MCF 10A (cell line): Measurements from ENCODE around the gene ITGB5. TPM values are rescaled to one million over a fixed set of nuclear protein-coding genes. Genes with fewer than 3 reads are reported as not detected.

Experiments
- BruUV-seq: library from RNA; stranded (reverse); fragments of 400-500 nt; replicated peaks from 2 replicates; lab custom pipeline; 2021; lab: Mats Ljungman, UMichigan
- CTCF ChIA-PET: fragments of 300-600 bp; sonication (Branson Sonifier 250); formaldehyde crosslinking; extraction: SDS; loops from one replicate; lab custom pipeline; 2021; ENCODE audit warnings: antibody characterized with exemption, inconsistent platforms; lab: Yijun Ruan, JAX
- POLR2A ChIA-PET: fragments of 300-600, 350-650 bp; sonication (Branson Sonifier 250); formaldehyde crosslinking; extraction: SDS; loops from one replicate; lab custom pipeline; 2020; ENCODE audit warnings: antibody characterized with exemption, inconsistent platforms; lab: Yijun Ruan, JAX
- DNase-seq: peaks from one replicate; pipeline ENCODE4 v3.0.0-alpha.2; 2018; ENCODE audit not compliant: unreplicated experiment
- H3K27ac Mint-ChIP-seq: one replicate; pipeline ENCODE4 v1.8.0; 2022; ENCODE audit warnings: mild to moderate bottlenecking, low read depth, mixed read lengths; ENCODE audit not compliant: unreplicated experiment
- H3K27me3 Mint-ChIP-seq: one replicate; pipeline ENCODE4 v1.8.0; 2022; ENCODE audit warnings: mixed read lengths; ENCODE audit not compliant: insufficient read depth, unreplicated experiment
- H3K36me3 Mint-ChIP-seq: one replicate; pipeline ENCODE4 v1.8.0; 2022; ENCODE audit warnings: mild to moderate bottlenecking, moderate library complexity, mixed read lengths; ENCODE audit not compliant: insufficient read depth, unreplicated experiment
- H3K4me1 Mint-ChIP-seq: one replicate; pipeline ENCODE4 v1.8.0; 2022; ENCODE audit warnings: mixed read lengths; ENCODE audit not compliant: insufficient read depth, unreplicated experiment
- H3K4me3 Mint-ChIP-seq: one replicate; pipeline ENCODE4 v1.8.0; 2022; ENCODE audit warnings: mild to moderate bottlenecking, moderate library complexity, mixed read lengths; ENCODE audit not compliant: unreplicated experiment
- H3K9me3 Mint-ChIP-seq: one replicate; pipeline ENCODE4 v1.8.0; 2022; ENCODE audit warnings: mixed read lengths; ENCODE audit not compliant: unreplicated experiment
- intact Hi-C: fragments of 100-400 bp; cut with micrococcal nuclease; formaldehyde crosslinking; loops from 2 replicates; pipeline ENCODE4 v1.14.1; 2022
- total RNA-seq: library from RNA; stranded (reverse); gene quantifications from 2 replicates; pipeline ENCODE4 v1.2.3, GENCODE V29; 2022
- TF ChIP-seq, protein P1 (sequence below): fragments of 200-600 bp; IDR thresholded peaks from one replicate; pipeline ENCODE4 v1.8.0; 2022; ENCODE audit warnings: antibody characterized with exemption, mild to moderate bottlenecking; ENCODE audit not compliant: unreplicated experiment

ITGB5 gene
- total RNA-seq, 1 experiment from 2014 or later = 101 TPM

DNA sequence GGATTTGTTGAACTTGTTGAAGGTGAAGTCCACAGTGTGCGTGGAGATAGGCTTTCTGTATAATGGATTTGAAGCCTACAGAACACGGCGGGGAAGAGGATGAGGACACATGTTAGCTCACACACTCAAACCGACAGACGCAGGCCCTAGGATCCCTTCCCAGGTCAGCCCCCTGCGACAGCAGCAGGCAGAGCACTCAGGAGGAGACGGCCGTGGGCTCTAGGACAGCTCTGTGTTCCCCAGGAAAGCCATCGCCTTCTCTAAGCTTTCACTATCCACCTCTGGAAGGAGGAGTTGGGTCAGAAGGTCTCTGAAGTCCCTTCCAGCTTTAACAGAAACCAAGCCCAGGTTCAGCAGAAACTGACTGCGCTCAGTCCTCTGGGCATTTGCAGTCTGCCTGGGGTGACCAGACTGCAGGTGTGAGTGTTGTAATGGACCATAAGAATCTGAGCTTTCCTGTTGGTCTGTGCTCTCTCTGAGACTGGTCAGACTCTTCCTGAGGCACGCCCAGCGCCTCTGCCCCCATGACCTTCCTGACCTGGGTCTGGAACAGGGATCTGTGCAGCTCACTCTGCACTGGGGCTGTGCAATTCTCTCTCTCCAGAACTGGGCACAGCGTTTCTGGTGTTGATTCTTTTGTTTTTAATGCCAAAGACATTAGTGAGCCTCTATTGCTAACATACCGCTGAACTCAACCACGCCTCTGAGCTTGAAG is 123.4 kb downstream of the ITGB5 start:
- H3K4me3 Mint-ChIP-seq = no peak overlapping the region
- no peak for DNase-seq
- H3K27me3 Mint-ChIP-seq = no peaks in the 10 kb centered on the region
- ChIA-PET POLR2A (interaction anchor here (0.6 to 1.3 kb wide), 2 partner anchors 137 to 1504 kb away, joined by 3 to 4 read pairs; no protein-coding TSS in a partner anchor), CTCF (interaction anchor here (0.6 to 15.0 kb wide), 10 partner anchors 11 to 670 kb away, joined by 3 to 263 read pairs (median 4); no protein-coding TSS in a partner anchor)
- intact Hi-C loops = loop anchor here (5.0 kb wide), 1 partner anchor 124 kb away; the partner anchor contains the start of gene ITGB5
- BruUV-seq = no TSS peak
- no peaks in the 10 kb centered on the region for H3K9me3 Mint-ChIP-seq
- H3K4me1 Mint-ChIP-seq = peaks cover 4% of the 10 kb centered on the region
- H3K27ac Mint-ChIP-seq = no peak overlapping the region
- peaks cover 41% of the 10 kb centered on the region for H3K36me3 Mint-ChIP-seq
- TF ChIP-seq, protein P1, sequence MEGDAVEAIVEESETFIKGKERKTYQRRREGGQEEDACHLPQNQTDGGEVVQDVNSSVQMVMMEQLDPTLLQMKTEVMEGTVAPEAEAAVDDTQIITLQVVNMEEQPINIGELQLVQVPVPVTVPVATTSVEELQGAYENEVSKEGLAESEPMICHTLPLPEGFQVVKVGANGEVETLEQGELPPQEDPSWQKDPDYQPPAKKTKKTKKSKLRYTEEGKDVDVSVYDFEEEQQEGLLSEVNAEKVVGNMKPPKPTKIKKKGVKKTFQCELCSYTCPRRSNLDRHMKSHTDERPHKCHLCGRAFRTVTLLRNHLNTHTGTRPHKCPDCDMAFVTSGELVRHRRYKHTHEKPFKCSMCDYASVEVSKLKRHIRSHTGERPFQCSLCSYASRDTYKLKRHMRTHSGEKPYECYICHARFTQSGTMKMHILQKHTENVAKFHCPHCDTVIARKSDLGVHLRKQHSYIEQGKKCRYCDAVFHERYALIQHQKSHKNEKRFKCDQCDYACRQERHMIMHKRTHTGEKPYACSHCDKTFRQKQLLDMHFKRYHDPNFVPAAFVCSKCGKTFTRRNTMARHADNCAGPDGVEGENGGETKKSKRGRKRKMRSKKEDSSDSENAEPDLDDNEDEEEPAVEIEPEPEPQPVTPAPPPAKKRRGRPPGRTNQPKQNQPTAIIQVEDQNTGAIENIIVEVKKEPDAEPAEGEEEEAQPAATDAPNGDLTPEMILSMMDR = no peak

DNA sequence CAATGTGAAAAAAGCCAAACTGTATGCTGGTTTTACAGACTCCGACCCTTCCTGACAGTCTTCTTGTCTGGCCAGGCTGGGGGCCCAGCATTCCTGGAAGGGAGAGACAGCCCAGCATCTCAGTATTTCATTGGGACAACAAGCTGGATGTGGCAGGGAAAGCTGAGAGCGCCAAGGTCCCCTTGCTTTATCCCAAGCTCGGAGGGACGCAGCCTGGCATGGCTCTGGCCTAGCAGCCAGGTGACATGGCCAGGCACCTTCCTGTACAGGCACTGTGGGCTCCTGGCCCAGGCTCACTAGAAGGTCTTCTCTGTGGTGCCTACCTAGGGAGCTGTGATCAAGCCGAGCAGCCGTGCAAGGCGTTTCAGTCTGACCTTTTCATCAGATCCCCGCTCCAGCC is 124.0 kb downstream of the ITGB5 start:
- ChIA-PET CTCF (interaction anchor here (0.6 to 15.0 kb wide), 10 partner anchors 10 to 1146 kb away, joined by 3 to 263 read pairs (median 5); no protein-coding TSS in a partner anchor), POLR2A (interaction anchor here (1.3 kb wide), 1 partner anchor 138 kb away, joined by 4 read pairs; no protein-coding TSS in a partner anchor)
- Mint-ChIP-seq H3K27me3 (no peaks in the 10 kb centered on the region), H3K9me3 (no peaks in the 10 kb centered on the region), H3K4me3 (no peak overlapping the region), H3K36me3 (peaks cover 41% of the 10 kb centered on the region), H3K27ac (no peak overlapping the region), H3K4me1 (peaks cover 4% of the 10 kb centered on the region)
- intact Hi-C loops = loop anchor here (5.0 kb wide), 1 partner anchor 124 kb away; the partner anchor contains the start of gene ITGB5
- no peak for DNase-seq
- no TSS peak for BruUV-seq
- TF ChIP-seq, protein P1 = no peak

DNA sequence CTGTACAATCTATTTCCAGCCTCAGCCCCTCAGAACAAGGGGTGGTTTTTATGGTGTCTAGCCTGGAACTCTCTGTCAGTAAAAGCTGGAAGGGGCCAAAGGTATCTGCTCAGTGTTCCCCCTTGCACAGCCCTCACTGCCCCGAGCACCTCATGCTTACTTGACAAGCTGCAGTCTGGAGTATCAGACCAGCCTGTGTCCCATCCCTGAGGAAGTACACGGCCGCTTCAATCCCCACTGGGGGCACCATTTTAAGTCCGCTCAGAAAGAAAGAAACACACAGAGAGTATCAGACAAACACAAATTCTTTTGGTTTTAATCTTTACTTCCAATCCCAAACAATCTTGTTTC is 124.5 kb downstream of the ITGB5 start:
- H3K27me3 Mint-ChIP-seq = no peaks in the 10 kb centered on the region
- DNase-seq = no peak
- intact Hi-C loops = loop anchor here (5.0 kb wide), 1 partner anchor 125 kb away; the partner anchor contains the start of gene ITGB5
- CTCF ChIA-PET = interaction anchor here (0.6 to 15.0 kb wide), 11 partner anchors 8 to 1146 kb away, joined by 3 to 263 read pairs (median 12); no protein-coding TSS in a partner anchor
- H3K27ac Mint-ChIP-seq = no peak overlapping the region
- H3K4me3 Mint-ChIP-seq = no peak overlapping the region
- TF ChIP-seq, protein P1 = no peak
- no TSS peak for BruUV-seq
- H3K4me1 Mint-ChIP-seq = peaks cover 4% of the 10 kb centered on the region
- peaks cover 41% of the 10 kb centered on the region for H3K36me3 Mint-ChIP-seq
- H3K9me3 Mint-ChIP-seq = no peaks in the 10 kb centered on the region
- POLR2A ChIA-PET = interaction anchor here (2.7 kb wide), 1 partner anchor 139 kb away, joined by 22 read pairs; no protein-coding TSS in a partner anchor
